GM18505 (cell line): Measurements from ENCODE around the gene SDF2L1.
A peak's percentile ranks its signal among the peaks of the same experiment; 100 is the strongest.
"Not testable (repeated sequence)": the region's sequence is repeated elsewhere in the genome, so short reads cannot be mapped to it uniquely, and the experiment has no call there.

ENCODE experiments used
- ATAC-seq: cut with Tn5 transposase; IDR thresholded peaks from one replicate; pipeline ENCODE4 v1.9.1; 2021; ENCODE audit not compliant: unreplicated experiment
- POLR2A ChIP-seq: IDR thresholded peaks from 4 replicates; pipeline ENCODE4 v1.6.1; 2011; ENCODE audit warnings: borderline replicate concordance; ENCODE audit not compliant: insufficient read depth, insufficient read length; ENCODE audit errors: extremely low read depth

The SDF2L1 gene

GRCh38 chr22:21641789-21642583 lies at the start of gene SDF2L1:
Gene SDF2L1 (plus strand): TSS chr22:21642302. CDS start chr22:21642337, 35 bp downstream.
- peak; percentile 90 for ATAC-seq
- TF ChIP-seq POLR2A = peak; percentile 79

- no peak for TF ChIP-seq POLR2A
- no peak for ATAC-seq
These were observed 49.7 kb upstream of the SDF2L1 start for GRCh38 chr22:21592422-21592821.

- no peak for ATAC-seq
These were observed 48.5 kb upstream of the SDF2L1 start for GRCh38 chr22:21593406-21594232.

GRCh38 chr22:21594865-21595452 lies 47.1 kb upstream of the SDF2L1 start:
- no peak for TF ChIP-seq POLR2A

More at GRCh38 chr22:21593406-21594232, 48.5 kb upstream of the SDF2L1 start:
- TF ChIP-seq POLR2A = no peak

GRCh38 chr22:21596356-21597135 lies 45.6 kb upstream of the SDF2L1 start:
- ATAC-seq = not testable (repeated sequence)

More at GRCh38 chr22:21594865-21595452, 47.1 kb upstream of the SDF2L1 start:
- ATAC-seq = no peak

- TF ChIP-seq POLR2A = no peak
- no peak for ATAC-seq
These were observed 43.8 kb upstream of the SDF2L1 start for GRCh38 chr22:21598302-21598701.

GRCh38 chr22:21599053-21599893 lies 42.8 kb upstream of the SDF2L1 start:
- ATAC-seq = no peak
- no peak for TF ChIP-seq POLR2A

- no peak for ATAC-seq
These were observed 39.5 kb upstream of the SDF2L1 start for GRCh38 chr22:21602579-21602978.

GRCh38 chr22:21603973-21604372 lies 38.1 kb upstream of the SDF2L1 start:
- ATAC-seq = no peak
- no peak for TF ChIP-seq POLR2A

More at GRCh38 chr22:21602579-21602978, 39.5 kb upstream of the SDF2L1 start:
- no peak for TF ChIP-seq POLR2A

GRCh38 chr22:21605887-21606564 lies 36.1 kb upstream of the SDF2L1 start:
- ATAC-seq = no peak
- no peak for TF ChIP-seq POLR2A

GRCh38 chr22:21606775-21607174 lies 35.3 kb upstream of the SDF2L1 start:
- no peak for TF ChIP-seq POLR2A
- ATAC-seq = no peak

GRCh38 chr22:21609556-21610157 lies 32.4 kb upstream of the SDF2L1 start:
- not testable (repeated sequence) for ATAC-seq
